HG03521 (cell line): Measurements from ENCODE around the gene PAPPA2.
"Not testable (repeated sequence)": the region's sequence is repeated elsewhere in the genome, so short reads cannot be mapped to it uniquely, and the experiment has no call there.

Source experiments
- ATAC-seq: cut with Tn5 transposase; IDR thresholded peaks from one replicate; pipeline ENCODE4 v1.9.1; 2021; ENCODE audit warnings: mild to moderate bottlenecking, moderate library complexity; ENCODE audit not compliant: unreplicated experiment

PAPPA2 gene

GRCh38 chr1:176545034-176545639 lies 82.2 kb downstream of the PAPPA2 start:
- no peak for ATAC-seq

- no peak for ATAC-seq
Measured at GRCh38 chr1:176546825-176547224, 83.8 kb downstream of the PAPPA2 start.

- no peak for ATAC-seq
Measured at GRCh38 chr1:176551146-176551545, 88.2 kb downstream of the PAPPA2 start.

- no peak for ATAC-seq
Measured at GRCh38 chr1:176552217-176552991, 89.4 kb downstream of the PAPPA2 start.

GRCh38 chr1:176552999-176553398 lies 90.0 kb downstream of the PAPPA2 start:
- no peak for ATAC-seq

- no peak for ATAC-seq
Measured at GRCh38 chr1:176556288-176556687, 93.3 kb downstream of the PAPPA2 start.

GRCh38 chr1:176557543-176558258 lies 94.7 kb downstream of the PAPPA2 start:
- no peak for ATAC-seq

- ATAC-seq, result no peak
Measured at GRCh38 chr1:176558561-176558960, 95.6 kb downstream of the PAPPA2 start.

- no peak for ATAC-seq
Measured at GRCh38 chr1:176559474-176559873, 96.5 kb downstream of the PAPPA2 start.

- ATAC-seq, result peak; percentile 71
Measured at GRCh38 chr1:176559878-176560277, 96.9 kb downstream of the PAPPA2 start.

GRCh38 chr1:176560681-176561080 lies 97.7 kb downstream of the PAPPA2 start:
- no peak for ATAC-seq

GRCh38 chr1:176561761-176562160 lies 98.8 kb downstream of the PAPPA2 start:
- ATAC-seq, result not testable (repeated sequence)

GRCh38 chr1:176566004-176566975 lies 103.3 kb downstream of the PAPPA2 start:
- no peak for ATAC-seq

GRCh38 chr1:176567190-176567794 lies 104.3 kb downstream of the PAPPA2 start:
- no peak for ATAC-seq

GRCh38 chr1:176568185-176568584 lies 105.2 kb downstream of the PAPPA2 start:
- no peak for ATAC-seq

- ATAC-seq, result no peak
Measured at GRCh38 chr1:176574756-176575155, 111.8 kb downstream of the PAPPA2 start.

GRCh38 chr1:176575991-176576390 lies 113.0 kb downstream of the PAPPA2 start:
- ATAC-seq, result no peak

GRCh38 chr1:176576670-176577069 lies 113.7 kb downstream of the PAPPA2 start:
- ATAC-seq, result no peak

GRCh38 chr1:176577646-176578197 lies 114.7 kb downstream of the PAPPA2 start:
- ATAC-seq, result no peak

GRCh38 chr1:176579087-176579486 lies 116.1 kb downstream of the PAPPA2 start:
- ATAC-seq, result no peak
